ENCODE results near the gene SYT3. TPM values are rescaled to one million over a fixed set of nuclear protein-coding genes. Genes with fewer than 3 reads are reported as not detected.
"Not testable (repeated sequence)": the region's sequence is repeated elsewhere in the genome, so short reads cannot be mapped to it uniquely, and the experiment has no call there.

The SYT3 gene
- total and polyA plus RNA-seq, 7 donors = 0.07 to 0.26 (median 0.12) TPM; not detected in 4

- Histone ChIP-seq H3K36me3 (ENCODE audit: insufficient read depth in 1 of 2, low read depth in 1 of 2) (no peaks in the 10 kb centered on the region), H3K4me1 (no peaks in the 10 kb centered on the region), H3K27me3 (ENCODE audit: insufficient read depth in 3 of 3, low read length in 2 of 3) (peaks cover 0 to 31% (median 5%) of the 10 kb centered on the region in 3 donors), H3K4me3 (no peak overlapping the region), H3K9me3 (no peaks in the 10 kb centered on the region), H3K27ac (no peak overlapping the region)
- intact Hi-C loops (cut with DNase I) = no loop called here
- no peak for ATAC-seq
- WGBS, 3 donors = 77 to 89% (median 80%) methylated on average over 5 to 6 of the region's 6 CpGs
- no peak for TF ChIP-seq CTCF (IDR thresholded peaks at IDR 0.05)
- DNase-seq = no peak
These were observed 37.2 kb downstream of the SYT3 start for GRCh38 chr19:50602496-50602895.

GRCh38 chr19:50602089-50602422 is 37.6 kb downstream of the SYT3 start:
- TF ChIP-seq CTCF (IDR thresholded peaks at IDR 0.05) = no peak
- no peak overlapping the region for H3K4me3 ChIP-seq
- DNase-seq (no peak), ATAC-seq (no peak)
- no peak overlapping the region for H3K27ac ChIP-seq
- H3K27me3 ChIP-seq (ENCODE audit: insufficient read depth in 3 of 3, low read length in 2 of 3) = peaks cover 0 to 27% (median 5%) of the 10 kb centered on the region in 3 donors
- intact Hi-C loops (cut with DNase I) = no loop called here
- no peaks in the 10 kb centered on the region for H3K36me3 ChIP-seq (ENCODE audit: insufficient read depth in 1 of 2, low read depth in 1 of 2)
- WGBS, 3 donors = 83 to 88% (median 85%) methylated on average over 5 of the region's 5 CpGs
- H3K9me3 ChIP-seq = no peaks in the 10 kb centered on the region
- no peaks in the 10 kb centered on the region for H3K4me1 ChIP-seq

GRCh38 chr19:50601407-50602088 is 38.1 kb downstream of the SYT3 start:
- Histone ChIP-seq H3K4me3 (no peak overlapping the region), H3K27ac (no peak overlapping the region), H3K9me3 (no peaks in the 10 kb centered on the region), H3K4me1 (no peaks in the 10 kb centered on the region), H3K36me3 (ENCODE audit: insufficient read depth in 1 of 2, low read depth in 1 of 2) (no peaks in the 10 kb centered on the region), H3K27me3 (ENCODE audit: insufficient read depth in 3 of 3, low read length in 2 of 3) (peaks cover 0 to 23% (median 5%) of the 10 kb centered on the region in 3 donors)
- no peak for DNase-seq
- TF ChIP-seq CTCF (IDR thresholded peaks at IDR 0.05) = no peak
- 68 to 74% (median 70%) methylated on average over 11 of the region's 11 CpGs for WGBS, 3 donors
- ATAC-seq = no peak
- intact Hi-C loops (cut with DNase I) = no loop called here

- TF ChIP-seq CTCF (IDR thresholded peaks at IDR 0.05) = no peak
- 43 to 49% (median 44%) methylated on average over 9 of the region's 9 CpGs for WGBS, 3 donors
- ATAC-seq = no peak
- Histone ChIP-seq H3K36me3 (ENCODE audit: insufficient read depth in 1 of 2, low read depth in 1 of 2) (no peaks in the 10 kb centered on the region), H3K9me3 (no peaks in the 10 kb centered on the region), H3K4me3 (no peak overlapping the region), H3K27me3 (ENCODE audit: insufficient read depth in 3 of 3, low read length in 2 of 3) (peaks cover 0 to 22% (median 3%) of the 10 kb centered on the region in 3 donors), H3K4me1 (no peaks in the 10 kb centered on the region), H3K27ac (no peak overlapping the region)
- intact Hi-C loops (cut with DNase I) = no loop called here
- no peak for DNase-seq
These were observed 40.3 kb downstream of the SYT3 start for GRCh38 chr19:50599427-50599826.

- no peaks in the 10 kb centered on the region for H3K36me3 ChIP-seq (ENCODE audit: insufficient read depth in 1 of 2, low read depth in 1 of 2)
- TF ChIP-seq CTCF (IDR thresholded peaks at IDR 0.05) = no peak
- intact Hi-C loops (cut with DNase I) = no loop called here
- DNase-seq = no peak
- H3K4me1 ChIP-seq = no peaks in the 10 kb centered on the region
- ATAC-seq = no peak
- WGBS, 3 donors = 24 to 47% (median 30%) methylated on average over 3 of the region's 3 CpGs
- H3K4me3 ChIP-seq = no peak overlapping the region
- no peak overlapping the region for H3K27ac ChIP-seq
- no peaks in the 10 kb centered on the region for H3K9me3 ChIP-seq
- H3K27me3 ChIP-seq (ENCODE audit: insufficient read depth in 3 of 3, low read length in 2 of 3) = peaks cover 0 to 7% (median 2%) of the 10 kb centered on the region in 3 donors
These were observed 49.5 kb downstream of the SYT3 start for GRCh38 chr19:50590191-50590590.

GRCh38 chr19:50581795-50582660 is 57.7 kb downstream of the SYT3 start:
- H3K4me3 ChIP-seq; DNase-seq; H3K4me1 ChIP-seq; H3K36me3 ChIP-seq (ENCODE audit: insufficient read depth in 1 of 2, low read depth in 1 of 2); H3K9me3 ChIP-seq; H3K27ac ChIP-seq; intact Hi-C loops (cut with DNase I); ATAC-seq: not testable (repeated sequence)
- 79 to 82% (median 80%) methylated on average over 21 to 23 of the region's 24 CpGs for WGBS, 3 donors
- peaks cover 0 to 13% (median 0%) of the 10 kb centered on the region in 3 donors for H3K27me3 ChIP-seq (ENCODE audit: insufficient read depth in 3 of 3, low read length in 2 of 3)
